ENCODE measurements around the gene MYEF2. TPM values are rescaled to one million over a fixed set of nuclear protein-coding genes. Genes with fewer than 3 reads are reported as not detected.

MYEF2 gene
- total and polyA plus RNA-seq, 12 donors: 3.8 to 18.6 (median 12.5) TPM

DNA sequence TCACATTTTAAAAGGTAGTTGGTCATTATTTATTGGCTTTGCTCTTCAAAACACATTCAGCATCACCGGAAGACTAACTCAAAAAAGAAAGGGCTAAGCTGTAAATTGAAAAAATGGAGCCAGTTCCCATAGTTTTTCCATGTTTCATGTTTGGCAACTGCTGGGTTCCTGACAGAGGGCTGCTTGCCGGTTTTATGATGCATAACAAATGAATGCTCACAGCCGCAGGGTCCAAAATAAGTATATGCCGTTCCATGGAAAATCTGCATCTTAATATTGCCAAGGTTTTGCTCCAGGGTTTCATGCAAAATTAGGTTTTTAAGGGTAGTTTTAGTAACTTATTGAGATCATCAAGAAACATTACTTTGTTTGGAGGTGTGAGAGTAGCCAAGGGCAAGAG lies 43.8 kb upstream of the MYEF2 start:
- DNase-seq: no peak
- no peak for ATAC-seq
- H3K9me3 ChIP-seq: no peaks in the 10 kb centered on the region
- no peaks in the 10 kb centered on the region for H3K36me3 ChIP-seq
- 84 to 87% methylated on average over 4 of the region's 4 CpGs for WGBS, 2 donors
- TF ChIP-seq CTCF (IDR thresholded peaks at IDR 0.05): no peak
- H3K27me3 ChIP-seq: peaks cover 0 to 5% (median 0%) of the 10 kb centered on the region in 7 donors
- H3K4me1 ChIP-seq: no peaks in the 10 kb centered on the region
- H3K4me3 ChIP-seq: no peak overlapping the region
- H3K27ac ChIP-seq: no peak overlapping the region
- intact Hi-C loops (cut with DNase I): no loop called here

DNA sequence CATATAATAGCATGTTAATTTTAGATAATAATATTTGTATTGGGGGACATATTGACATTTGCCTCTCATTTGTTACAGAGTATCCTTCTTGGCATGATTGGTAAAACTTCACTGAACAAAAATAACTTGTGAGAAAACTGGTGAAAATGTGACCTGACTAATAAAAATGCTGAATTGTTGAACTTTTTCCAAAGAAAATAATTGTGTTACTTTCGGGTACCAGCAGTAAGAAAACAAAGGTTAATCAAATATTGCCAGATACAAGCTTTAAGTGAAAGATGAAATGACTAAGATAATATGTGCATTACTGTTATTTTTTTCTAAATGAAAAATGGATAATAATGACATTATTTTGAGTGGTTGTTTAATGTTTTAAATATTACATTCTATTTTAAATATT lies 43.2 kb upstream of the MYEF2 start:
- Histone ChIP-seq H3K9me3 (no peaks in the 10 kb centered on the region), H3K27ac (no peak overlapping the region), H3K27me3 (peaks cover 0 to 5% (median 0%) of the 10 kb centered on the region in 7 donors), H3K4me1 (no peaks in the 10 kb centered on the region), H3K4me3 (no peak overlapping the region), H3K36me3 (no peaks in the 10 kb centered on the region)
- ATAC-seq: no peak
- DNase-seq: no peak
- intact Hi-C loops (cut with DNase I): no loop called here
- WGBS, 2 donors: 29 to 65% methylated on average over 1 of the region's 1 CpG
- no peak for TF ChIP-seq CTCF (IDR thresholded peaks at IDR 0.05)

- intact Hi-C loops (cut with DNase I): no loop called here
- Histone ChIP-seq H3K27ac (no peak within 1 kb of the TSS), H3K4me1 (no peaks in the 10 kb centered on the region), H3K36me3 (no peaks in the 10 kb centered on the region), H3K9me3 (no peaks in the 10 kb centered on the region), H3K27me3 (no peaks in the 10 kb centered on the region), H3K4me3 (no peak within 1 kb of the TSS)
- WGBS, 2 donors: 92 to 93% methylated on average over 1 of the region's 1 CpG
- TF ChIP-seq CTCF (IDR thresholded peaks at IDR 0.05): no peak
- DNase-seq: no peak
- ATAC-seq: no peak
Measured at GRCh38 chr15:48205981-48206380, 27.9 kb upstream of the MYEF2 start, which contains the start of gene SLC12A1. SLC12A1 (plus strand) TSS chr15:48206302; CDS start chr15:48207720, 1,418 bp downstream.

DNA sequence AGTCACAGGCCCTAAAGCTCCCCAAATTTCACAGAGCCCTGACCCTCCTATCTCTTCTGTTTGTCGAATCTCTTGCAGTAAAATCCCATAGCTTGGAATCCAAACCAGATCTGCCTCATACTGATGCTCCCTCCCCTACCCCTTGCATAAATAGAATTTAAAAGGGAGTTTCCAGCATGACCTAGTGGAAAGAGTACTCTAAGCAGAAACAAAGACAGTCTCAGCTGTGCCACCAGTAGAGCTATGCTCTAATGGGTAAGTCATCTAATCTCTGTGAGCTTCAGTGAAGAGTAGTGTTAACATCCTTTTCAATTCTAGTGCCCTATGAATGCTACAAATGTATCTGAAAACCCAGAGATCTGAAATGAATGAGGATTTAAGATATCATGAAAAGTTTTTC lies 24.0 kb upstream of the MYEF2 start:
- Histone ChIP-seq H3K4me3 (no peak overlapping the region), H3K27ac (no peak overlapping the region), H3K36me3 (no peaks in the 10 kb centered on the region), H3K27me3 (peaks cover 0 to 13% (median 0%) of the 10 kb centered on the region in 7 donors), H3K9me3 (no peaks in the 10 kb centered on the region), H3K4me1 (no peaks in the 10 kb centered on the region)
- ATAC-seq (no peak), DNase-seq (no peak)
- no peak for TF ChIP-seq CTCF (IDR thresholded peaks at IDR 0.05)
- intact Hi-C loops (cut with DNase I): no loop called here
- 72 to 82% methylated on average over 1 of the region's 1 CpG for WGBS, 2 donors

All from heart right ventricle (tissue), 16 donors.